H1 (cell line): Measurements from ENCODE around the gene AMH. TPM values are rescaled to one million over a fixed set of nuclear protein-coding genes. Genes with fewer than 3 reads are reported as not detected.

Experiments
- CTCF ChIA-PET: fragments of 300-600 bp; sonication (Branson Sonifier 250); formaldehyde crosslinking; loops from one replicate; lab custom pipeline; 2021; ENCODE audit not compliant: partially characterized antibody; lab: Charles Lee
- POLR2A ChIA-PET: fragments of 300-600 bp; sonication (Branson Sonifier 250); formaldehyde crosslinking; loops from one replicate; lab custom pipeline; 2021; ENCODE audit warnings: inconsistent platforms; ENCODE audit not compliant: partially characterized antibody; lab: Charles Lee
- DNase-seq, 2 experiments: peaks; one replicate each; pipeline versions ENCODE4 v3.0.0 to v3.0.0-alpha.2; 2010 to 2022; ENCODE audit warnings: low spot score in 2 of 2, low read depth in 1 of 2, mixed read lengths in 1 of 2
- FAIRE-seq: peaks from 2 replicates; lab custom pipeline; 2011; peaks lifted over from hg19 to GRCh38; lab: Jason Lieb, UNC
- H2AFZ ChIP-seq: 2 replicates; pipeline ENCODE4 v1.8.1; 2012; ENCODE audit warnings: low read length, inconsistent platforms
- H2AK5ac ChIP-seq: 2 replicates; pipeline ENCODE4 v1.6.1; 2013; ENCODE audit warnings: low read depth, low read length
- H2BK120ac ChIP-seq: replicated peaks from 2 replicates; pipeline ENCODE3; 2013; ENCODE audit warnings: low read depth, low read length, inconsistent platforms
- H2BK12ac ChIP-seq: 2 replicates; pipeline ENCODE4 v1.6.1; 2013; ENCODE audit warnings: low read depth, low read length
- H2BK15ac ChIP-seq: 2 replicates; pipeline ENCODE4 v1.6.1; 2013; ENCODE audit warnings: low read length
- H2BK20ac ChIP-seq: 2 replicates; pipeline ENCODE4 v1.6.1; 2013; ENCODE audit warnings: low read length
- H2BK5ac ChIP-seq: 2 replicates; pipeline ENCODE4 v1.6.1; 2013; ENCODE audit warnings: low read depth, low read length
- H3K14ac ChIP-seq: 2 replicates; pipeline ENCODE4 v1.6.1; 2013; ENCODE audit warnings: inconsistent platforms; ENCODE audit not compliant: insufficient read length
- H3K18ac ChIP-seq: 2 replicates; pipeline ENCODE4 v1.6.1; 2013; ENCODE audit warnings: low read length; ENCODE audit errors: extremely low read depth
- H3K23ac ChIP-seq: 2 replicates; pipeline ENCODE4 v1.6.1; 2013; ENCODE audit warnings: inconsistent platforms; ENCODE audit not compliant: insufficient read length
- H3K23me2 ChIP-seq: 2 replicates; pipeline ENCODE4 v1.6.1; 2013; ENCODE audit warnings: low read depth, low read length
- H3K27ac ChIP-seq: 2 replicates; pipeline ENCODE4 v1.6.1; 2011; ENCODE audit warnings: low read depth, low read length, inconsistent platforms
- H3K27me3 ChIP-seq, 4 experiments: replicated peaks in 1 of 4; 1 replicate in 1 of 4; 2 replicates in 3 of 4; pipeline versions ENCODE4 v1.6.1 to v1.8.1; 2011 to 2013; ENCODE audit warnings: low read length in 3 of 4, mild to moderate bottlenecking in 3 of 4, inconsistent platforms in 2 of 4, mixed read lengths in 2 of 4, moderate library complexity in 1 of 4; ENCODE audit not compliant: control insufficient read depth in 3 of 4, insufficient read depth in 3 of 4; ENCODE audit errors: extremely low read depth in 1 of 4
- H3K36me3 ChIP-seq, 4 experiments: 2 replicates each; pipeline versions ENCODE4 v1.6.1 to v1.8.1; 2011 to 2013; ENCODE audit warnings: mild to moderate bottlenecking in 4 of 4, low read length in 3 of 4, moderate library complexity in 2 of 4, control low read depth in 1 of 4, inconsistent platforms in 1 of 4; ENCODE audit not compliant: insufficient read depth in 4 of 4, control insufficient read depth in 2 of 4
- H3K4ac ChIP-seq: replicated peaks from 2 replicates; pipeline ENCODE3; 2013; ENCODE audit warnings: low read length, low read depth, mixed read lengths, inconsistent platforms; ENCODE audit not compliant: insufficient read length
- H3K4me1 ChIP-seq, 4 experiments: replicated peaks in 1 of 4; 1 replicate in 1 of 4; 2 replicates in 3 of 4; pipeline versions ENCODE4 v1.6.1 to v1.8.1; 2011 to 2013; ENCODE audit warnings: low read length in 3 of 4, inconsistent platforms in 2 of 4, mixed read lengths in 1 of 4; ENCODE audit not compliant: insufficient read depth in 4 of 4, control insufficient read depth in 3 of 4
- H3K4me2 ChIP-seq, 2 experiments: 2 replicates each; pipeline versions ENCODE4 v1.6.1 to v1.8.1; 2011 to 2013; ENCODE audit warnings: low read depth in 2 of 2, low read length in 2 of 2, control low read depth in 1 of 2, inconsistent platforms in 1 of 2, mild to moderate bottlenecking in 1 of 2; ENCODE audit not compliant: insufficient read depth in 1 of 2
- H3K4me3 ChIP-seq, 4 experiments: fragments of 200-600, 300-600 bp in 1 of 4; sonication (generic), shearing (Covaris generic), sonication (Bioruptor Twin) in 1 of 4; 2 replicates each; pipeline versions ENCODE4 v1.5.1 to v1.8.1; 2011 to 2016; ENCODE audit warnings: low read length in 4 of 4, low read depth in 3 of 4, control low read depth in 2 of 4, inconsistent platforms in 2 of 4, mild to moderate bottlenecking in 2 of 4, mixed read lengths in 1 of 4, moderate library complexity in 1 of 4; ENCODE audit not compliant: insufficient read depth in 2 of 4; ENCODE audit errors: extremely low read depth in 1 of 4
- H3K56ac ChIP-seq: replicated peaks from 2 replicates; pipeline ENCODE3; 2013; ENCODE audit warnings: low read depth, mild to moderate bottlenecking, mixed read lengths, low read length, inconsistent platforms; ENCODE audit not compliant: insufficient read length
- H3K79me1 ChIP-seq: 2 replicates; pipeline ENCODE4 v1.6.1; 2013; ENCODE audit warnings: low read depth, low read length, control low read depth
- H3K79me2 ChIP-seq, 2 experiments: 2 replicates each; pipeline versions ENCODE4 v1.6.1 to v1.8.1; 2012 to 2013; ENCODE audit warnings: low read length in 2 of 2, mild to moderate bottlenecking in 2 of 2, inconsistent platforms in 1 of 2; ENCODE audit not compliant: insufficient read depth in 2 of 2, control insufficient read depth in 1 of 2
- H3K9ac ChIP-seq, 4 experiments: replicated peaks in 1 of 4; 1 replicate in 1 of 4; 2 replicates in 3 of 4; pipeline versions ENCODE4 v1.6.1 to v1.8.1; 2011 to 2013; ENCODE audit warnings: low read depth in 3 of 4, low read length in 3 of 4, control low read depth in 2 of 4, mild to moderate bottlenecking in 2 of 4, moderate library complexity in 2 of 4, inconsistent platforms in 1 of 4; ENCODE audit errors: extremely low read depth in 1 of 4
- H3K9me3 ChIP-seq, 2 experiments: 2 replicates each; pipeline versions ENCODE4 v1.6.1 to v1.8.1; 2012 to 2013; ENCODE audit warnings: mild to moderate bottlenecking in 2 of 2, moderate library complexity in 2 of 2, control low read depth in 1 of 2, inconsistent platforms in 1 of 2, low read depth in 1 of 2, low read length in 1 of 2, mixed read lengths in 1 of 2; ENCODE audit not compliant: insufficient read depth in 2 of 2
- H4K20me1 ChIP-seq, 2 experiments: replicated peaks in 1 of 2; 2 replicates each; pipeline versions ENCODE3 to v1.8.1; 2011 to 2013; ENCODE audit warnings: inconsistent platforms in 2 of 2, low read length in 2 of 2, mild to moderate bottlenecking in 1 of 2; ENCODE audit not compliant: insufficient read depth in 2 of 2, control insufficient read depth in 1 of 2
- H4K5ac ChIP-seq: 2 replicates; pipeline ENCODE4 v1.6.1; 2013; ENCODE audit warnings: low read length, low read depth, mixed read lengths, inconsistent platforms; ENCODE audit not compliant: insufficient read length
- H4K8ac ChIP-seq: 2 replicates; pipeline ENCODE4 v1.8.0; 2013; ENCODE audit warnings: mild to moderate bottlenecking, moderate library complexity, low read length, inconsistent platforms; ENCODE audit not compliant: insufficient read depth; ENCODE audit errors: extremely low read depth
- H4K91ac ChIP-seq: replicated peaks from 2 replicates; pipeline ENCODE3; 2013; ENCODE audit warnings: low read length, mixed read lengths, inconsistent platforms; ENCODE audit not compliant: insufficient read length
- BRCA1 ChIP-seq: IDR thresholded peaks from 2 replicates; pipeline ENCODE4 v1.6.1; 2012; ENCODE audit warnings: low read depth, low read length, improper control_type of control experiment
- POLR2A ChIP-seq, 2 experiments: IDR thresholded peaks; 1 replicate in 1 of 2; 2 replicates in 1 of 2; pipeline ENCODE4 v1.6.1; 2011; ENCODE audit warnings: low read depth in 2 of 2, low read length in 2 of 2, mild to moderate bottlenecking in 2 of 2; ENCODE audit errors: control extremely low read depth in 1 of 2
- WGBS, 2 experiments: shearing (Covaris generic) in 1 of 2; methylation state at CpG; one replicate each; pipeline versions ENCODE4 v1.1.6 to v1.1.7; 2013 to 2015; ENCODE audit warnings: low lambda C conversion rate in 2 of 2, mixed read lengths in 2 of 2, inconsistent platforms in 1 of 2, low coverage in 1 of 2, missing lambda C conversion rate in 1 of 2; ENCODE audit not compliant: insufficient replicate concordance in 2 of 2, insufficient coverage in 1 of 2, insufficient read length in 1 of 2; ENCODE audit errors: extremely low coverage in 1 of 2, missing lambda C conversion rate in 1 of 2; 5-methylcytosine and 5-hydroxymethylcytosine counted together
- polyA plus RNA-seq, 7 experiments: library from polyadenylated mRNA; depleted of rRNA in 3 of 7; stranded (reverse) in 5 of 7; unstranded in 2 of 7; fragments of >200 nt in 5 of 7; fragments of 200-250 nt in 2 of 7; gene quantifications; 1 replicate in 5 of 7; 2 replicates in 1 of 7; 4 replicates in 1 of 7; pipeline versions ENCODE4 v1.2.1 to v1.2.3, GENCODE V29; 2011 to 2013; ENCODE audit warnings: missing spikeins in 2 of 7, mixed read lengths in 2 of 7
- total RNA-seq: library from RNA; stranded (reverse); fragmentation: NEBNext Ultra II Directional; extraction: Animal tissue kit (Norgen Biotek cat#: 25700); gene quantifications from 2 replicates; pipeline ENCODE4 v1.2.1, GENCODE V29; 2021

Gene AMH
- total and polyA plus RNA-seq, 2 of the 8 experiments (the other 6 are each of a cell fraction or from before 2014, with no cell fraction given), result 10.5 to 15.4 TPM

GRCh38 chr19:2252055-2252796 is 3.1 kb downstream of the AMH start:
- 90% methylated on average over 71 of the region's 74 CpGs; no CpG with 5 or more reads in 1 of the 2 experiments for WGBS, 2 experiments

More at GRCh38 chr19:2252055-2252796, 3.1 kb downstream of the AMH start:
- Histone ChIP-seq H3K56ac (no peak overlapping the region), H2BK5ac (no peak overlapping the region), H4K20me1 (peaks cover 4 to 6% of the 10 kb centered on the region in 2 experiments), H3K23ac (no peak overlapping the region), H4K8ac (no peak overlapping the region), H3K4me3 (peak overlapping the region in 1 of 4 experiments; percentile 65; a peak in 2 of 8 replicates), H3K4me2 (peak overlapping the region; percentile 74 to 96; a peak in 2 of 4 replicates), H3K23me2 (peaks cover 12% of the 10 kb centered on the region; the same call in 1 of the 2 replicates), H4K5ac (no peak overlapping the region), H3K18ac (no peak overlapping the region), H3K79me1 (no peaks in the 10 kb centered on the region), H3K9me3 (no peaks in the 10 kb centered on the region; a peak in 1 of 4 replicates), H3K27me3 (peaks cover 0 to 23% (median 12%) of the 10 kb centered on the region in 4 experiments; a peak in 6 of 7 replicates), H3K14ac (no peak overlapping the region), H3K79me2 (no peaks in the 10 kb centered on the region), H2BK20ac (no peak overlapping the region), H3K4ac (no peak overlapping the region), H3K27ac (no peak overlapping the region), H2AK5ac (no peak overlapping the region), H2AFZ (no peak overlapping the region), H4K91ac (no peak overlapping the region), H3K4me1 (peaks cover 0 to 4% (median 2%) of the 10 kb centered on the region in 4 experiments; a peak in 5 of 7 replicates), H3K36me3 (peaks cover 3 to 6% (median 4%) of the 10 kb centered on the region in 4 experiments; a peak in 5 of 8 replicates), H2BK12ac (no peak overlapping the region), H3K9ac (no peak overlapping the region), H2BK15ac (no peak overlapping the region), H2BK120ac (no peak overlapping the region)
- POLR2A ChIA-PET, result interaction anchor here (1.1 to 18.7 kb wide), 8 partner anchors 10 to 172 kb away, joined by 3 to 330 read pairs (median 28); partner anchors contain the start of genes LSM7, PLEKHJ1, SF3A2 and SPPL2B
- DNase-seq (peak in 1 of 2 experiments; percentile 65), FAIRE-seq (no peak)
- CTCF ChIA-PET, result interaction anchor here (1.1 to 5.9 kb wide), 11 partner anchors 7 to 37 kb away, joined by 5 to 42 read pairs (median 8); partner anchors contain the start of gene PLEKHJ1
- TF ChIP-seq BRCA1, result no peak
- 0 out of 3 replicates have a peak, but pooled peaks of 1 of the 2 experiments have one; percentile 27 for TF ChIP-seq POLR2A (IDR thresholded peaks at IDR 0.05; ENCODE audit: control extremely low read depth in 1 of 2, low read depth in 2 of 2, low read length in 2 of 2)
